Effector memory CD4-positive, alpha-beta T cell (primary cell): ENCODE results near the gene GGTLC1.

Experiments used
- DNase-seq, 3 donors: peaks; one replicate each; pipeline ENCODE4 v3.0.0-alpha.2; 2020
- H3K27ac ChIP-seq: 2 replicates; pipeline ENCODE4 v1.7.0; 2013; ENCODE audit warnings: mild to moderate bottlenecking, low read length, moderate library complexity; ENCODE audit not compliant: insufficient read depth, poor library complexity, severe bottlenecking
- H3K27me3 ChIP-seq: replicated peaks from 2 replicates; pipeline ENCODE4 v1.7.0; 2013; ENCODE audit warnings: mild to moderate bottlenecking, low read length; ENCODE audit not compliant: insufficient read depth, control insufficient read depth, poor library complexity, severe bottlenecking
- H3K36me3 ChIP-seq: 2 replicates; pipeline ENCODE4 v1.7.0; 2013; ENCODE audit warnings: mild to moderate bottlenecking, low read length, moderate library complexity; ENCODE audit not compliant: control insufficient read depth, insufficient read depth
- H3K4me1 ChIP-seq: 2 replicates; pipeline ENCODE4 v1.7.0; 2013; ENCODE audit warnings: low read length, mild to moderate bottlenecking; ENCODE audit not compliant: control insufficient read depth, insufficient read depth, poor library complexity, severe bottlenecking
- H3K4me3 ChIP-seq: 2 replicates; pipeline ENCODE4 v1.7.0; 2013; ENCODE audit warnings: low read length, low read depth, mild to moderate bottlenecking; ENCODE audit not compliant: insufficient read depth, poor library complexity, severe bottlenecking
- H3K9me3 ChIP-seq: 2 replicates; pipeline ENCODE4 v1.7.0; 2013; ENCODE audit warnings: mild to moderate bottlenecking, low read length, moderate library complexity; ENCODE audit not compliant: control insufficient read depth

The GGTLC1 gene

GRCh38 chr20:23939641-23940040, 48.9 kb downstream of the GGTLC1 start:
- Histone ChIP-seq H3K27me3 (no peaks in the 10 kb centered on the region), H3K9me3 (no peaks in the 10 kb centered on the region), H3K4me1 (no peaks in the 10 kb centered on the region), H3K27ac (no peak overlapping the region), H3K4me3 (no peak overlapping the region), H3K36me3 (no peaks in the 10 kb centered on the region)
- no peak for DNase-seq

- H3K4me1 ChIP-seq = no peaks in the 10 kb centered on the region
- no peak overlapping the region for H3K4me3 ChIP-seq
Observed at GRCh38 chr20:23939063-23939462, 49.5 kb downstream of the GGTLC1 start.

GRCh38 chr20:23938118-23938438, 50.5 kb downstream of the GGTLC1 start:
- no peak for DNase-seq
- Histone ChIP-seq H3K4me3 (no peak overlapping the region), H3K36me3 (no peaks in the 10 kb centered on the region), H3K27ac (no peak overlapping the region), H3K9me3 (no peaks in the 10 kb centered on the region), H3K27me3 (no peaks in the 10 kb centered on the region), H3K4me1 (no peaks in the 10 kb centered on the region)

More at GRCh38 chr20:23939063-23939462, 49.5 kb downstream of the GGTLC1 start:
- Histone ChIP-seq H3K27ac (no peak overlapping the region), H3K36me3 (no peaks in the 10 kb centered on the region), H3K9me3 (no peaks in the 10 kb centered on the region), H3K27me3 (no peaks in the 10 kb centered on the region)
- no peak for DNase-seq

GRCh38 chr20:23937303-23938117, 51.1 kb downstream of the GGTLC1 start:
- no peaks in the 10 kb centered on the region for H3K4me1 ChIP-seq
- H3K27me3 ChIP-seq = no peaks in the 10 kb centered on the region
- no peaks in the 10 kb centered on the region for H3K9me3 ChIP-seq
- H3K27ac ChIP-seq = no peak overlapping the region
- no peak overlapping the region for H3K4me3 ChIP-seq
- no peaks in the 10 kb centered on the region for H3K36me3 ChIP-seq
- peak; percentile 39 to 45 (median 39) for DNase-seq
